ENCODE measurements around the gene LRCOL1. TPM values are rescaled to one million over a fixed set of nuclear protein-coding genes. Genes with fewer than 3 reads are reported as not detected.

The LRCOL1 gene
- total RNA-seq, 2 experiments from 2014 or later = not detected

GRCh38 chr12:132647858-132648257 lies 37.5 kb upstream of the LRCOL1 start:
- peaks cover 34% of the 10 kb centered on the region for H3K36me3 ChIP-seq (ENCODE audit: insufficient read depth, low read length)
- H3K36me3 Mint-ChIP-seq (ENCODE audit: low read depth) = peaks cover 73% of the 10 kb centered on the region

GRCh38 chr12:132646850-132647249 lies 36.5 kb upstream of the LRCOL1 start:
- Mint-ChIP-seq H3K4me3 (no peak overlapping the region), H3K27me3 (no peaks in the 10 kb centered on the region), H3K4me1 (ENCODE audit: low read depth) (no peaks in the 10 kb centered on the region), H3K36me3 (ENCODE audit: low read depth) (peaks cover 68% of the 10 kb centered on the region), H3K27ac (no peak overlapping the region), H3K9me3 (no peaks in the 10 kb centered on the region)
- CTCF ChIA-PET = no interaction called here
- no peaks in the 10 kb centered on the region for H3K27me3 ChIP-seq (ENCODE audit: control insufficient read depth in 1 of 2, insufficient read depth in 2 of 2, low read length in 2 of 2)
- no peaks in the 10 kb centered on the region for H3K4me1 ChIP-seq (ENCODE audit: insufficient read depth, low read length)
- H3K27ac ChIP-seq (ENCODE audit: low read depth in 1 of 2, low read length in 2 of 2) = no peak overlapping the region
- intact Hi-C loops (cut with DNase I, micrococcal nuclease) = no loop called here
- ATAC-seq (ENCODE audit: poor library complexity) (no peak), DNase-seq (no peak)
- peaks cover 38% of the 10 kb centered on the region for H3K36me3 ChIP-seq (ENCODE audit: insufficient read depth, low read length)
- no peak for TF ChIP-seq CTCF (IDR thresholded peaks at IDR 0.05)
- no peaks in the 10 kb centered on the region for H3K9me3 ChIP-seq (ENCODE audit: control insufficient read depth in 1 of 2, insufficient read depth in 1 of 2, low read length in 2 of 2)
- POLR2A ChIA-PET = no interaction called here
- H3K4me3 ChIP-seq (ENCODE audit: low read length) = no peak overlapping the region

More at GRCh38 chr12:132647858-132648257, 37.5 kb upstream of the LRCOL1 start:
- Histone ChIP-seq H3K4me1 (ENCODE audit: insufficient read depth, low read length) (no peaks in the 10 kb centered on the region), H3K4me3 (ENCODE audit: low read length) (no peak overlapping the region), H3K27me3 (ENCODE audit: control insufficient read depth in 1 of 2, insufficient read depth in 2 of 2, low read length in 2 of 2) (no peaks in the 10 kb centered on the region), H3K27ac (ENCODE audit: low read depth in 1 of 2, low read length in 2 of 2) (no peak overlapping the region), H3K9me3 (ENCODE audit: control insufficient read depth in 1 of 2, insufficient read depth in 1 of 2, low read length in 2 of 2) (no peaks in the 10 kb centered on the region)
- Mint-ChIP-seq H3K4me1 (ENCODE audit: low read depth) (no peaks in the 10 kb centered on the region), H3K27ac (no peak overlapping the region), H3K27me3 (no peaks in the 10 kb centered on the region), H3K4me3 (no peak overlapping the region), H3K9me3 (no peaks in the 10 kb centered on the region)
- CTCF ChIA-PET = no interaction called here
- DNase-seq (no peak), ATAC-seq (ENCODE audit: poor library complexity) (no peak)
- intact Hi-C loops (cut with DNase I, micrococcal nuclease) = no loop called here
- POLR2A ChIA-PET = interaction anchor here (0.6 kb wide), 1 partner anchor 69 kb away, joined by 3 read pairs; no protein-coding TSS in a partner anchor
- no peak for TF ChIP-seq CTCF (IDR thresholded peaks at IDR 0.05)

- ATAC-seq (ENCODE audit: poor library complexity) (no peak), DNase-seq (no peak)
- Mint-ChIP-seq H3K9me3 (no peaks in the 10 kb centered on the region), H3K4me1 (ENCODE audit: low read depth) (no peaks in the 10 kb centered on the region), H3K27me3 (no peaks in the 10 kb centered on the region), H3K36me3 (ENCODE audit: low read depth) (peaks cover 63% of the 10 kb centered on the region), H3K4me3 (no peak overlapping the region), H3K27ac (no peak overlapping the region)
- TF ChIP-seq CTCF (IDR thresholded peaks at IDR 0.05) = no peak
- H3K4me1 ChIP-seq (ENCODE audit: insufficient read depth, low read length) = no peaks in the 10 kb centered on the region
- no peak overlapping the region for H3K27ac ChIP-seq (ENCODE audit: low read depth in 1 of 2, low read length in 2 of 2)
- peaks cover 46% of the 10 kb centered on the region for H3K36me3 ChIP-seq (ENCODE audit: insufficient read depth, low read length)
- no peaks in the 10 kb centered on the region for H3K27me3 ChIP-seq (ENCODE audit: control insufficient read depth in 1 of 2, insufficient read depth in 2 of 2, low read length in 2 of 2)
- no peaks in the 10 kb centered on the region for H3K9me3 ChIP-seq (ENCODE audit: control insufficient read depth in 1 of 2, insufficient read depth in 1 of 2, low read length in 2 of 2)
- ChIA-PET CTCF (no interaction called here), POLR2A (no interaction called here)
- intact Hi-C loops (cut with DNase I, micrococcal nuclease) = no loop called here
- no peak overlapping the region for H3K4me3 ChIP-seq (ENCODE audit: low read length)
These were observed 32.8 kb upstream of the LRCOL1 start for GRCh38 chr12:132642846-132643835.
